HEK293 (cell line): ENCODE results near the gene SLC29A1.

Source experiments
- CTCF ChIA-PET: fragments of 350-600 bp; formaldehyde crosslinking; extraction: SDS; loops from one replicate; lab custom pipeline; 2021; ENCODE audit warnings: antibody characterized with exemption; lab: Yijun Ruan, JAX
- POLR2A ChIA-PET: fragments of 300-600 bp; formaldehyde crosslinking; extraction: SDS; loops from one replicate; lab custom pipeline; 2020; ENCODE audit warnings: antibody characterized with exemption, inconsistent platforms; lab: Yijun Ruan, JAX
- H3K27ac ChIP-seq: fragments of 200-500 bp; sonication (Bioruptor generic); 2 replicates; pipeline ENCODE4 v1.5.1; 2014; ENCODE audit warnings: low read depth, low read length, control low read depth, inconsistent platforms; ENCODE audit errors: extremely low read depth
- H3K36me3 ChIP-seq, 2 experiments: fragments of 200-500 bp in 1 of 2; sonication (Bioruptor generic) in 1 of 2; 1 replicate in 1 of 2; 2 replicates in 1 of 2; pipeline ENCODE4 v1.5.1; 2014 to 2017; ENCODE audit warnings: inconsistent platforms in 2 of 2, low read length in 2 of 2; ENCODE audit not compliant: control insufficient read depth in 2 of 2, insufficient read depth in 1 of 2
- H3K4me1 ChIP-seq: fragments of 200-500 bp; sonication (Bioruptor generic); 2 replicates; pipeline ENCODE4 v1.5.1; 2014; ENCODE audit warnings: mild to moderate bottlenecking, low read length, inconsistent platforms; ENCODE audit not compliant: control insufficient read depth, insufficient read depth
- H3K4me3 ChIP-seq: 2 replicates; pipeline ENCODE4 v1.5.1; 2011; ENCODE audit warnings: low read depth, mild to moderate bottlenecking, control low read depth, low read length, moderate library complexity
- H3K9me3 ChIP-seq: fragments of 200-500 bp; sonication (Bioruptor generic); 2 replicates; pipeline ENCODE4 v1.5.1; 2014; ENCODE audit warnings: low read depth, low read length, inconsistent platforms; ENCODE audit not compliant: control insufficient read depth, insufficient read depth
- GLI4 ChIP-seq: fragments of 450-650 bp; formaldehyde crosslinking; IDR thresholded peaks from 2 replicates; pipeline ENCODE4 v1.5.1; 2016; ENCODE audit warnings: missing biosample characterization, missing genetic modification characterization
- INSM2 ChIP-seq: fragments of 450-650 bp; formaldehyde crosslinking; IDR thresholded peaks from 2 replicates; pipeline ENCODE4 v1.5.1; 2016; ENCODE audit warnings: missing biosample characterization, missing genetic modification characterization
- PBX3 ChIP-seq: sonication (generic); formaldehyde crosslinking; IDR thresholded peaks from 2 replicates; pipeline ENCODE4 v1.8.1; 2022; ENCODE audit warnings: mild to moderate bottlenecking, moderate library complexity, missing genetic modification reagents
- PRDM4 ChIP-seq: fragments of 450-650 bp; formaldehyde crosslinking; IDR thresholded peaks from 2 replicates; pipeline ENCODE4 v1.5.1; 2017; ENCODE audit warnings: missing biosample characterization, missing genetic modification characterization
- SP7 ChIP-seq: fragments of 450-650 bp; formaldehyde crosslinking; IDR thresholded peaks from 2 replicates; pipeline ENCODE4 v1.5.1; 2016; ENCODE audit warnings: missing biosample characterization, missing genetic modification characterization
- WT1 ChIP-seq: fragments of 450-650 bp; formaldehyde crosslinking; IDR thresholded peaks from 2 replicates; pipeline ENCODE4 v1.5.1; 2016; ENCODE audit warnings: missing biosample characterization, missing genetic modification characterization
- ZFHX2 ChIP-seq: fragments of 450-650 bp; formaldehyde crosslinking; conservative IDR thresholded peaks from 2 replicates; pipeline ENCODE4 v1.5.1; 2016; ENCODE audit warnings: missing biosample characterization, missing genetic modification characterization
- ZFP69B ChIP-seq: fragments of 450-650 bp; formaldehyde crosslinking; IDR thresholded peaks from 2 replicates; pipeline ENCODE4 v1.5.1; 2016; ENCODE audit warnings: missing biosample characterization, missing genetic modification characterization
- ZIC2 ChIP-seq: fragments of 450-650 bp; formaldehyde crosslinking; IDR thresholded peaks from 2 replicates; pipeline ENCODE4 v1.5.1; 2016; ENCODE audit warnings: missing biosample characterization, missing genetic modification characterization
- ZNF148 ChIP-seq: fragments of 450-650 bp; formaldehyde crosslinking; IDR thresholded peaks from 2 replicates; pipeline ENCODE4 v1.5.0; 2017; ENCODE audit warnings: missing biosample characterization, missing genetic modification characterization, borderline replicate concordance
- ZNF214 ChIP-seq: fragments of 450-650 bp; formaldehyde crosslinking; IDR thresholded peaks from 2 replicates; pipeline ENCODE4 v1.5.1; 2017; ENCODE audit warnings: missing biosample characterization, mild to moderate bottlenecking, missing genetic modification characterization, borderline replicate concordance
- ZNF26 ChIP-seq: fragments of 450-650 bp; formaldehyde crosslinking; IDR thresholded peaks from 2 replicates; pipeline ENCODE4 v1.5.1; 2016; ENCODE audit warnings: missing biosample characterization, missing genetic modification characterization
- ZNF341 ChIP-seq: fragments of 450-650 bp; formaldehyde crosslinking; IDR thresholded peaks from 2 replicates; pipeline ENCODE4; 2016; ENCODE audit warnings: low read depth, missing biosample characterization, missing genetic modification characterization
- ZNF362 ChIP-seq: fragments of 450-650 bp; formaldehyde crosslinking; IDR thresholded peaks from 2 replicates; pipeline ENCODE4 v1.5.1; 2016; ENCODE audit warnings: missing biosample characterization, missing genetic modification characterization
- ZNF398 ChIP-seq: fragments of 450-650 bp; formaldehyde crosslinking; IDR thresholded peaks from 2 replicates; pipeline ENCODE4 v1.5.1; 2017; ENCODE audit warnings: missing biosample characterization, missing genetic modification characterization
- ZNF48 ChIP-seq: fragments of 450-650 bp; formaldehyde crosslinking; IDR thresholded peaks from 2 replicates; pipeline ENCODE4 v1.5.1; 2016; ENCODE audit warnings: missing biosample characterization, missing genetic modification characterization
- ZNF510 ChIP-seq: fragments of 450-650 bp; formaldehyde crosslinking; IDR thresholded peaks from 2 replicates; pipeline ENCODE4 v1.5.1; 2018; ENCODE audit warnings: mild to moderate bottlenecking, missing genetic modification characterization, missing biosample characterization; ENCODE audit not compliant: insufficient replicate concordance
- ZNF529 ChIP-seq: fragments of 450-650 bp; formaldehyde crosslinking; IDR thresholded peaks from 2 replicates; pipeline ENCODE4 v1.5.1; 2017; ENCODE audit warnings: missing genetic modification characterization, missing biosample characterization; ENCODE audit not compliant: insufficient replicate concordance
- ZNF624 ChIP-seq: fragments of 450-650 bp; formaldehyde crosslinking; IDR thresholded peaks from 2 replicates; pipeline ENCODE4 v1.5.1; 2017; ENCODE audit warnings: missing biosample characterization, missing genetic modification characterization
- ZNF843 ChIP-seq: fragments of 450-650 bp; formaldehyde crosslinking; IDR thresholded peaks from 2 replicates; pipeline ENCODE4 v1.5.1; 2016; ENCODE audit warnings: missing biosample characterization, missing genetic modification characterization
- ZSCAN16 ChIP-seq: fragments of 450-650 bp; formaldehyde crosslinking; IDR thresholded peaks from 2 replicates; pipeline ENCODE4 v1.5.1; 2016; ENCODE audit warnings: missing biosample characterization, missing genetic modification characterization

SLC29A1 gene

GRCh38 chr6:44202332-44202971, 20.9 kb upstream of the SLC29A1 start:
- POLR2A ChIA-PET, result interaction anchor here (0.6 to 1.7 kb wide), 3 partner anchors 8 to 45 kb away, joined by 3 to 6 read pairs (median 3); partner anchors contain the start of gene HSP90AB1
- CTCF ChIA-PET, result interaction anchor here (0.6 to 1.9 kb wide), 4 partner anchors 8 to 30 kb away, joined by 3 to 7 read pairs (median 6); no protein-coding TSS in a partner anchor
- Histone ChIP-seq H3K4me3 (no peak overlapping the region), H3K27ac (no peak overlapping the region), H3K4me1 (no peaks in the 10 kb centered on the region), H3K36me3 (no peaks in the 10 kb centered on the region), H3K9me3 (no peaks in the 10 kb centered on the region)
- TF ChIP-seq ZNF26 (tag by site-specific recombination) (no peak), GLI4 (no peak), WT1 (no peak), ZNF624 (tag by site-specific recombination) (no peak), ZFP69B (tag by site-specific recombination) (no peak), ZNF362 (tag by site-specific recombination) (no peak), ZNF341 (no peak), ZNF529 (no peak), ZSCAN16 (tag by site-specific recombination) (no peak), ZNF398 (no peak), PBX3 (CRISPR knock-in tag) (no peak), ZNF48 (tag by site-specific recombination) (no peak), ZNF843 (tag by site-specific recombination) (no peak), SP7 (no peak), ZNF214 (no peak), ZNF510 (tag by site-specific recombination) (no peak)

GRCh38 chr6:44202972-44203750, 20.2 kb upstream of the SLC29A1 start:
- ChIA-PET CTCF (interaction anchor here (0.6 to 1.9 kb wide), 4 partner anchors 10 to 34 kb away, joined by 5 to 7 read pairs (median 6); no protein-coding TSS in a partner anchor), POLR2A (interaction anchor here (0.6 to 1.7 kb wide), 3 partner anchors 9 to 44 kb away, joined by 3 to 6 read pairs (median 3); partner anchors contain the start of gene HSP90AB1)
- Histone ChIP-seq H3K27ac (no peak overlapping the region), H3K4me3 (no peak overlapping the region), H3K4me1 (no peaks in the 10 kb centered on the region), H3K9me3 (no peaks in the 10 kb centered on the region), H3K36me3 (no peaks in the 10 kb centered on the region)
- TF ChIP-seq ZNF148 (tag by site-specific recombination) (no peak), ZFHX2 (tag by site-specific recombination) (no peak), ZIC2 (peak; percentile 81), INSM2 (no peak), PRDM4 (tag by site-specific recombination) (no peak)
